Lung (tissue), 12 donors: ENCODE results near the gene SCAF8. TPM values are rescaled to one million over a fixed set of nuclear protein-coding genes. Genes with fewer than 3 reads are reported as not detected.
"Not testable (repeated sequence)": the region's sequence is repeated elsewhere in the genome, so short reads cannot be mapped to it uniquely, and the experiment has no call there.

Experiments used
- ATAC-seq: fragments of 200-7000 bp; cut with Tn5 transposase; one replicate; pipeline ENCODE4 v1.9.1; 2020; ENCODE audit warnings: moderate number of reproducible peaks; ENCODE audit not compliant: insufficient read depth, low FRiP score
- DNase-seq, 3 donors: peaks; one replicate each; pipeline ENCODE4 v3.0.0-alpha.2; 2013 to 2017
- H3K27ac ChIP-seq, 2 donors: one replicate each; pipeline ENCODE4 v1.5.1; 2013; ENCODE audit warnings: mild to moderate bottlenecking in 2 of 2, moderate library complexity in 2 of 2, control low read depth in 1 of 2, inconsistent platforms in 1 of 2, low read depth in 1 of 2, low read length in 1 of 2
- H3K27me3 ChIP-seq, 3 donors: one replicate each; pipeline ENCODE4 v1.5.1; 2013; ENCODE audit warnings: low read length in 2 of 3; ENCODE audit not compliant: control insufficient read depth in 3 of 3, insufficient read depth in 3 of 3
- H3K36me3 ChIP-seq, 4 donors: one replicate each; pipeline ENCODE4 v1.5.1; 2013; ENCODE audit warnings: low read length in 4 of 4, mild to moderate bottlenecking in 1 of 4, moderate library complexity in 1 of 4; ENCODE audit not compliant: control insufficient read depth in 4 of 4, insufficient read depth in 4 of 4
- H3K4me1 ChIP-seq, 5 donors: one replicate each; pipeline ENCODE4 v1.5.1; 2013; ENCODE audit warnings: low read length in 5 of 5, mild to moderate bottlenecking in 2 of 5, moderate library complexity in 1 of 5; ENCODE audit not compliant: control insufficient read depth in 5 of 5, insufficient read depth in 5 of 5
- H3K4me3 ChIP-seq: one replicate; pipeline ENCODE4 v1.5.1; 2013; ENCODE audit warnings: mild to moderate bottlenecking, control low read depth, moderate library complexity
- H3K9ac ChIP-seq, 2 donors: one replicate each; pipeline ENCODE4 v1.5.1; 2013; ENCODE audit warnings: low read length in 2 of 2, control low read depth in 1 of 2; ENCODE audit not compliant: insufficient read depth in 1 of 2
- H3K9me3 ChIP-seq, 4 donors: one replicate each; pipeline ENCODE4 v1.5.1; 2013; ENCODE audit warnings: low read length in 3 of 4, mild to moderate bottlenecking in 1 of 4, moderate library complexity in 1 of 4; ENCODE audit not compliant: control insufficient read depth in 4 of 4, insufficient read depth in 3 of 4
- WGBS, 2 donors: extraction: QIAGEN DNeasy Blood & Tissue Kit; methylation state at CpG; one replicate each; pipeline ENCODE4 v1.1.7; 2013; 5-methylcytosine and 5-hydroxymethylcytosine counted together
- polyA plus RNA-seq, 2 donors: library from polyadenylated mRNA; stranded (reverse); fragments of 200-250 nt; gene quantifications; one replicate each; pipeline ENCODE4 v1.2.1, GENCODE V29; 2013
- total RNA-seq, 2 donors: library from RNA; depleted of rRNA in 1 of 2; stranded (reverse); fragments of >200 nt in 1 of 2; gene quantifications; one replicate each; pipeline ENCODE4 v1.2.1, GENCODE V29; 2014 to 2021
- TF ChIP-seq, protein P1 (sequence below): IDR thresholded peaks from 2 replicates; pipeline ENCODE4 v1.5.1; 2012; ENCODE audit warnings: mild to moderate bottlenecking; ENCODE audit errors: control extremely low read depth, extremely low read depth
- donor health status: control.
- donor health status: control.
- donor health status: Bipolar disorder and iron deficiency.
- donor health status: healthy.
- donor health status: DM: yes; HTN: yes; CAD: no.

The SCAF8 gene
- total and polyA plus RNA-seq, 4 donors, result 11.2 to 71.9 (median 23.6) TPM

DNA sequence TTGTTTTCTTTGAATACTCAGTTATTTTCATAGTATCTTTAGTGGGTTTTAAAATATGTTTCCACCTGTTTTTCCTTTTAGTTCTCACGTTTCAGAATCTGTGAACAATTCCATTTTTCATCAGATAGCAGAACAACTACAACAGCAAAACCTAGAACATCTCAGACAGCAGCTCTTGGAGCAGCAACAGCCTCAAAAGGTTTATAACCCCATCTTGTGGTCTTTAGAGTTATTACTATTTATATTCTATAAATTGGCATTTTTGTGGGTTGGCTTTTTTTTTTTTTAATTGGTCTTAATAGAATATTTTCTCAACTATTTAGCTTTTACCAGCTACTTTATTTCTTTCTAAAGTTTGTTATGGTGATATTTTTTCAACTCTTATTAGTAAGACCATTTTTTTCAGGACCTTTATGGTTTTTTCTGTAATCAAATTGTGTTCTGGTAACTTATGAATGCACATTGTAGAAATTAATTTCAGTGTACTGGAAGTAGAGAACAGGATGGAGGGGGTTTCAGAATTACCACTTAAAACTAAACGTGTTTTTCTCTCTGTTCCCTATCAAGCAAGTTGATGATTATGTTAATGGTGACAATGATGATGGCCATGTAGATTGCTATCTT is 72.2 kb downstream of the SCAF8 start:
- 40 to 42% methylated on average over 2 of the region's 2 CpGs for WGBS, 2 donors

DNA sequence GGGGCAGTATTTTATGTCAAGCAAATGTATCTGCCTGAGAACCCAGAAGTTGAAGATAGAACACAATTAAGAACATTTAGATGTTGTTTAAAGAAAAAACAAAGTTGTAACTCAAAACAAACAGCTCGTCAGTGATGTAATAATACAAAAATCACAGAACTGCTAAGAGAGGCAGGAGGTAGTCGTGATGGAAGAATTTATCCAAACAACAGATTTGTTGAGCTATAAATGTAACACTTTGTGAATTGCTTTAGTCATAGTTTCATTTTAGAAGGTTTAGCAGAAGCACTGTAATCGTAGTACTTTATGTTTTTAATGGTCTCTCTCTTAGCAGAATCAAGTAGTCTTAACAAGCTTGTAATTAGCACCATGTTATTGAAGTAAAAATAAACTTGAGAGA is 73.6 kb downstream of the SCAF8 start:
- no peak for ATAC-seq
- H3K4me1 ChIP-seq, result no peaks in the 10 kb centered on the region

More for the DNA sequence above, 72.2 kb downstream of the SCAF8 start:
- no peaks in the 10 kb centered on the region for H3K27me3 ChIP-seq
- H3K27ac ChIP-seq, result no peak overlapping the region
- DNase-seq (peak in 2 of 3 donors; percentile 59 to 66), ATAC-seq (no peak)
- no peaks in the 10 kb centered on the region for H3K4me1 ChIP-seq
- H3K9ac ChIP-seq, result no peak overlapping the region
- TF ChIP-seq, protein P1, sequence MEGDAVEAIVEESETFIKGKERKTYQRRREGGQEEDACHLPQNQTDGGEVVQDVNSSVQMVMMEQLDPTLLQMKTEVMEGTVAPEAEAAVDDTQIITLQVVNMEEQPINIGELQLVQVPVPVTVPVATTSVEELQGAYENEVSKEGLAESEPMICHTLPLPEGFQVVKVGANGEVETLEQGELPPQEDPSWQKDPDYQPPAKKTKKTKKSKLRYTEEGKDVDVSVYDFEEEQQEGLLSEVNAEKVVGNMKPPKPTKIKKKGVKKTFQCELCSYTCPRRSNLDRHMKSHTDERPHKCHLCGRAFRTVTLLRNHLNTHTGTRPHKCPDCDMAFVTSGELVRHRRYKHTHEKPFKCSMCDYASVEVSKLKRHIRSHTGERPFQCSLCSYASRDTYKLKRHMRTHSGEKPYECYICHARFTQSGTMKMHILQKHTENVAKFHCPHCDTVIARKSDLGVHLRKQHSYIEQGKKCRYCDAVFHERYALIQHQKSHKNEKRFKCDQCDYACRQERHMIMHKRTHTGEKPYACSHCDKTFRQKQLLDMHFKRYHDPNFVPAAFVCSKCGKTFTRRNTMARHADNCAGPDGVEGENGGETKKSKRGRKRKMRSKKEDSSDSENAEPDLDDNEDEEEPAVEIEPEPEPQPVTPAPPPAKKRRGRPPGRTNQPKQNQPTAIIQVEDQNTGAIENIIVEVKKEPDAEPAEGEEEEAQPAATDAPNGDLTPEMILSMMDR, result peak; percentile 21
- no peak overlapping the region for H3K4me3 ChIP-seq
- H3K9me3 ChIP-seq, result no peaks in the 10 kb centered on the region
- peaks cover 4 to 35% (median 13%) of the 10 kb centered on the region in 4 donors for H3K36me3 ChIP-seq

DNA sequence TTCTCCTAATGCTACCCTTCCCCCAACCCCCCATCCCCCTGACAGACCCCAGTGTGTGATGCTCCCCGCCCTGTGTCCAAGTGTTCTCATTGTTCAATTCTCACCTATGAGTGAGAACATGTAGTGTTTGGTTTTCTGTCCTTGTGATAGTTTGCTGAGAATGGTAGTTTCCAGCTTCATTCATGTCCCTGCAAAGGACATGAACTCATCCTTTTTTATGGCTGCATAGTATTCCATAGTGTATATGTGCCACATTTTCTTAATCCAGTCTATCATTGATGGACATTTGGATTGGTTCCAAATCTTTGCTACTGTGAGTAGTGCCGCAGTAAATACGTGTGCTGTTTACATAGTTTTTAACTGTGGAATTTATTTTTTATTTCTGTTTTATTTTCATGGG is 78.4 kb downstream of the SCAF8 start:
- not testable (repeated sequence) for H3K27me3 ChIP-seq, DNase-seq, H3K9me3 ChIP-seq, H3K4me1 ChIP-seq, H3K4me3 ChIP-seq, H3K9ac ChIP-seq, ATAC-seq, H3K27ac ChIP-seq
- 96 to 99% methylated on average over 3 of the region's 3 CpGs for WGBS, 2 donors
- H3K36me3 ChIP-seq, result peaks cover 19 to 49% (median 41%) of the 10 kb centered on the region in 4 donors

More for the DNA sequence above, 73.6 kb downstream of the SCAF8 start:
- no peak overlapping the region for H3K9ac ChIP-seq
- H3K4me3 ChIP-seq, result no peak overlapping the region
- no peaks in the 10 kb centered on the region for H3K27me3 ChIP-seq
- TF ChIP-seq, protein P1, result no peak
- H3K27ac ChIP-seq, result no peak overlapping the region
- no peak for DNase-seq
- H3K9me3 ChIP-seq, result no peaks in the 10 kb centered on the region
- 72 to 85% methylated on average over 3 of the region's 3 CpGs for WGBS, 2 donors
- H3K36me3 ChIP-seq, result peaks cover 5 to 38% (median 22%) of the 10 kb centered on the region in 4 donors

DNA sequence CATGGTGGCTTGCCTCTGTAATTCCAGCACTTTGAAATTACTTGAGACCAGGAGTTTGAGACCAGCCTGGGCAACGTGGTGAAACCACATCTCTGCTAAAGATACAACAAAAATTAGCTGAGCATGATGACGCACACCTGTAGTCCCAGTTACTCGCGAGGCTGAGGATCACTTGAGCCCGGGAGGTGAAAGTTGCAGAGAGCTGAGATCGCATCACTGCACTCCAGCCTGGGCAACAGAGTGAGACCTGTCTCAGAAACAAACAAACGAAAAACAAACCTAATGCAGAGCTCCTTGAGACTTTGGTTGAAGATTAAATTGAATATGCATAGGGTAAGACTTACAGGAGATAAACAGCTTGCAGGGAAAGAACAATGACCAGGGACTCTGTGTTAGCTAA is 80.8 kb downstream of the SCAF8 start:
- ATAC-seq, result no peak
- H3K4me1 ChIP-seq, result no peaks in the 10 kb centered on the region
- 91 to 94% methylated on average over 7 of the region's 7 CpGs for WGBS, 2 donors
- H3K9ac ChIP-seq, result no peak overlapping the region
- no peaks in the 10 kb centered on the region for H3K27me3 ChIP-seq
- H3K27ac ChIP-seq, result no peak overlapping the region
- H3K9me3 ChIP-seq, result no peaks in the 10 kb centered on the region
- no peak for DNase-seq
- peaks cover 22 to 50% (median 45%) of the 10 kb centered on the region in 4 donors for H3K36me3 ChIP-seq
- no peak overlapping the region for H3K4me3 ChIP-seq
- TF ChIP-seq, protein P1, result no peak
